NCI-H1417 treated with DMSO at 0.1 percent for 48 hours (cell line): ENCODE measurements around the gene NDST3.
A peak's percentile ranks its signal among the peaks of the same experiment; 100 is the strongest.
"Not testable (repeated sequence)": the region's sequence is repeated elsewhere in the genome, so short reads cannot be mapped to it uniquely, and the experiment has no call there.

Experiments used
- DNase-seq: peaks from one replicate; lab custom pipeline; 2025; lab: John Stamatoyannopoulos, UW

The NDST3 gene

GRCh38 chr4:118276580-118276979, 242.3 kb downstream of the NDST3 start:
- no peak for DNase-seq

- no peak for DNase-seq
Observed at GRCh38 chr4:118277243-118277642, 243.0 kb downstream of the NDST3 start.

- peak; percentile 88 for DNase-seq
Observed at GRCh38 chr4:118278473-118279274, 244.4 kb downstream of the NDST3 start.

GRCh38 chr4:118279328-118279727, 245.0 kb downstream of the NDST3 start:
- DNase-seq: no peak

- no peak for DNase-seq
Observed at GRCh38 chr4:118279920-118280432, 245.7 kb downstream of the NDST3 start.

- peak; percentile 8 for DNase-seq
Observed at GRCh38 chr4:118280501-118281218, 246.4 kb downstream of the NDST3 start.

GRCh38 chr4:118281611-118282442, 247.5 kb downstream of the NDST3 start:
- no peak for DNase-seq

- DNase-seq: no peak
Observed at GRCh38 chr4:118282692-118283091, 248.4 kb downstream of the NDST3 start.

GRCh38 chr4:118284169-118284568, 249.9 kb downstream of the NDST3 start:
- no peak for DNase-seq

- DNase-seq: no peak
Observed at GRCh38 chr4:118285931-118286330, 251.6 kb downstream of the NDST3 start.

GRCh38 chr4:118286685-118287084, 252.4 kb downstream of the NDST3 start:
- no peak for DNase-seq

- DNase-seq: no peak
Observed at GRCh38 chr4:118287711-118288451, 253.6 kb downstream of the NDST3 start.

- no peak for DNase-seq
Observed at GRCh38 chr4:118289794-118290193, 255.5 kb downstream of the NDST3 start.

- no peak for DNase-seq
Observed at GRCh38 chr4:118290951-118291350, 256.7 kb downstream of the NDST3 start.

- DNase-seq: no peak
Observed at GRCh38 chr4:118296729-118297128, 262.4 kb downstream of the NDST3 start.

GRCh38 chr4:118299619-118300018, 265.3 kb downstream of the NDST3 start:
- not testable (repeated sequence) for DNase-seq

- DNase-seq: no peak
Observed at GRCh38 chr4:118307643-118308042, 273.4 kb downstream of the NDST3 start.
